Astrocyte (in vitro differentiated cells and primary cell): Measurements from ENCODE around the gene PNPLA7. TPM values are rescaled to one million over a fixed set of nuclear protein-coding genes. Genes with fewer than 3 reads are reported as not detected.

Experiments used
- DNase-seq: peaks from one replicate; pipeline ENCODE4 v3.0.0-alpha.2; 2010; ENCODE audit warnings: low read depth
- FAIRE-seq: peaks from 2 replicates; lab custom pipeline; 2011; peaks lifted over from hg19 to GRCh38; lab: Jason Lieb, UNC
- H2AFZ ChIP-seq: 2 replicates; pipeline ENCODE4 v1.6.0; 2012; ENCODE audit warnings: low read depth, low read length, inconsistent platforms
- H3K27ac ChIP-seq: 2 replicates; pipeline ENCODE4 v1.5.1; 2011; ENCODE audit warnings: low read depth, low read length, inconsistent platforms
- H3K27me3 ChIP-seq: 2 replicates; pipeline ENCODE4 v1.6.0; 2011; ENCODE audit warnings: low read length, inconsistent platforms; ENCODE audit not compliant: insufficient read depth
- H3K36me3 ChIP-seq: 2 replicates; pipeline ENCODE4 v1.5.1; 2011; ENCODE audit warnings: low read length, inconsistent platforms; ENCODE audit not compliant: insufficient read depth
- H3K4me1 ChIP-seq: 2 replicates; pipeline ENCODE4 v1.5.1; 2011; ENCODE audit warnings: low read length, inconsistent platforms; ENCODE audit not compliant: insufficient read depth
- H3K4me2 ChIP-seq: 2 replicates; pipeline ENCODE4 v1.6.0; 2012; ENCODE audit warnings: low read length, inconsistent platforms
- H3K4me3 ChIP-seq: 2 replicates; pipeline ENCODE4 v1.5.1; 2011; ENCODE audit warnings: low read depth, mild to moderate bottlenecking, low read length, inconsistent platforms; ENCODE audit not compliant: insufficient read depth
- H3K79me2 ChIP-seq: 2 replicates; pipeline ENCODE4 v1.6.0; 2012; ENCODE audit warnings: mild to moderate bottlenecking, low read length, inconsistent platforms; ENCODE audit not compliant: insufficient read depth
- H3K9ac ChIP-seq: 2 replicates; pipeline ENCODE4 v1.6.0; 2012; ENCODE audit warnings: mild to moderate bottlenecking, low read length, inconsistent platforms
- H3K9me3 ChIP-seq: 2 replicates; pipeline ENCODE4 v1.5.1; 2012; ENCODE audit warnings: low read depth, mild to moderate bottlenecking, low read length, inconsistent platforms; ENCODE audit not compliant: insufficient read depth
- H4K20me1 ChIP-seq: 2 replicates; pipeline ENCODE4 v1.6.0; 2012; ENCODE audit warnings: low read length, inconsistent platforms; ENCODE audit not compliant: insufficient read depth
- H3K27ac Mint-ChIP-seq: one replicate; pipeline ENCODE4 v1.8.0; 2021; ENCODE audit warnings: mild to moderate bottlenecking, mixed read lengths; ENCODE audit not compliant: unreplicated experiment
- H3K27me3 Mint-ChIP-seq: one replicate; pipeline ENCODE4 v1.8.0; 2021; ENCODE audit warnings: low read depth, mixed read lengths; ENCODE audit not compliant: unreplicated experiment
- H3K36me3 Mint-ChIP-seq: one replicate; pipeline ENCODE4 v1.8.0; 2021; ENCODE audit warnings: low read depth, mixed read lengths; ENCODE audit not compliant: unreplicated experiment
- H3K4me1 Mint-ChIP-seq: one replicate; pipeline ENCODE4 v1.8.0; 2021; ENCODE audit warnings: low read depth, mixed read lengths; ENCODE audit not compliant: unreplicated experiment
- H3K4me3 Mint-ChIP-seq: one replicate; pipeline ENCODE4 v1.8.0; 2021; ENCODE audit warnings: mild to moderate bottlenecking, moderate library complexity, mixed read lengths; ENCODE audit not compliant: unreplicated experiment
- H3K9me3 Mint-ChIP-seq: one replicate; pipeline ENCODE4 v1.8.0; 2021; ENCODE audit warnings: mild to moderate bottlenecking, mixed read lengths; ENCODE audit not compliant: unreplicated experiment
- CTCF ChIP-seq: IDR thresholded peaks from 2 replicates; pipeline ENCODE4 v1.5.1; 2011; ENCODE audit warnings: low read depth, mild to moderate bottlenecking, inconsistent platforms, low read length, moderate library complexity; ENCODE audit not compliant: insufficient read depth
- EZH2 ChIP-seq: IDR thresholded peaks from 2 replicates; pipeline ENCODE4 v1.6.1; 2012; ENCODE audit warnings: mild to moderate bottlenecking, low read length, inconsistent platforms; ENCODE audit not compliant: insufficient read depth
- total RNA-seq: library from RNA; stranded (reverse); gene quantifications from 2 replicates; pipeline ENCODE4 v1.2.1, GENCODE V29; 2021

Gene PNPLA7
- total RNA-seq, 1 donor from 2014 or later = 2.6 TPM

GRCh38 chr9:137426018-137426681 is 124.1 kb downstream of the PNPLA7 start:
- no peak overlapping the region for H3K9ac ChIP-seq
- Mint-ChIP-seq H3K36me3 (no peaks in the 10 kb centered on the region), H3K4me1 (no peaks in the 10 kb centered on the region), H3K9me3 (no peaks in the 10 kb centered on the region), H3K27ac (no peak overlapping the region), H3K4me3 (no peak overlapping the region), H3K27me3 (no peaks in the 10 kb centered on the region)
- no peaks in the 10 kb centered on the region for H3K36me3 ChIP-seq
- FAIRE-seq = no peak
- no peak for TF ChIP-seq CTCF
- no peak for TF ChIP-seq EZH2
- no peaks in the 10 kb centered on the region for H3K27me3 ChIP-seq
- H3K27ac ChIP-seq = no peak overlapping the region
- peaks cover 12% of the 10 kb centered on the region for H3K79me2 ChIP-seq
- DNase-seq = no peak
- H4K20me1 ChIP-seq = no peaks in the 10 kb centered on the region
- H3K4me2 ChIP-seq = no peak overlapping the region
- H3K4me1 ChIP-seq = peaks cover 15% of the 10 kb centered on the region
- H3K4me3 ChIP-seq = no peak overlapping the region
- H2AFZ ChIP-seq = no peak overlapping the region
- no peaks in the 10 kb centered on the region for H3K9me3 ChIP-seq

DNA sequence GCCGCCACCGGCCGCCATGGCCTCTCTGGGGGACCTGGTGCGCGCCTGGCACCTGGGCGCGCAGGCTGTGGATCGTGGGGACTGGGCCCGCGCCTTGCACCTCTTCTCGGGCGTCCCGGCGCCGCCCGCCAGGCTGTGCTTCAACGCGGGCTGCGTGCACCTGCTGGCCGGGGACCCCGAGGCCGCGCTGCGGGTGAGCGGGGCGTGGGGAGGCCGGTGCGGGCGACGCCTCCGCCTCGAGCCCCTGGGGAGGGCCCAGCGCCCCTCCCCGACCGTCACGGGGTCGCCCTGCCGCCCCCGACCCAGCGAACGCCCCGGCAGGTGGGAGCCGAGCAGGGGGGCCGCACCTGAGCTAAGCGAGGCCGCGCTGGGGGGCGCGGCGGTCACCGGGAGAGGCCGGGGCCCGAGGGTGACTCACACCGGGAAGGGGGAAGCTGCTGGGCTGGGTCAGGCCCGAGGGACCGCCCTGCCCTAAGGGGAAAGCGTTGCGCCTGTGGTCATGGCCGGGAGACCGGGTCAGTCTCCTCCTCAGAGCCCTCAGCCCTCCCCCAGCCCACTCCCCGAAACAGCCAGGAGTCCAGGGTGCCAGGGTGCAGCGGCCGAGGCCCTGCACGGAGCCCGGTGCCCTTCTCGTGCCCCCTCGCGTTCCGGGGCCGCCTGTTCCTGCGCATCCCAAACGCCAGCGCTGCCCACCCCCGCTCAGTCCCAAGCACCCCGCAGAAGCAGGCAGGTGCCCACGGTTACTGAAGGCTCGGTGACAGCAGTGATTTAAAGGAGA is 126.5 kb downstream of the PNPLA7 start:
- Histone ChIP-seq H2AFZ (peak overlapping the region; percentile 69), H3K36me3 (no peaks in the 10 kb centered on the region), H3K4me2 (peak overlapping the region; percentile 94), H3K4me1 (peaks cover 15% of the 10 kb centered on the region), H3K79me2 (peaks cover 17% of the 10 kb centered on the region), H3K27me3 (no peaks in the 10 kb centered on the region), H3K4me3 (peak overlapping the region; percentile 71), H3K27ac (no peak overlapping the region), H3K9me3 (no peaks in the 10 kb centered on the region), H4K20me1 (peaks cover 3% of the 10 kb centered on the region), H3K9ac (no peak overlapping the region)
- Mint-ChIP-seq H3K4me1 (no peaks in the 10 kb centered on the region), H3K27ac (no peak overlapping the region), H3K36me3 (no peaks in the 10 kb centered on the region), H3K4me3 (no peak overlapping the region), H3K27me3 (no peaks in the 10 kb centered on the region), H3K9me3 (no peaks in the 10 kb centered on the region)
- FAIRE-seq (no peak), DNase-seq (no peak)
- TF ChIP-seq CTCF = no peak
- no peak for TF ChIP-seq EZH2
